ENCODE data around the gene DOCK3.

DNA sequence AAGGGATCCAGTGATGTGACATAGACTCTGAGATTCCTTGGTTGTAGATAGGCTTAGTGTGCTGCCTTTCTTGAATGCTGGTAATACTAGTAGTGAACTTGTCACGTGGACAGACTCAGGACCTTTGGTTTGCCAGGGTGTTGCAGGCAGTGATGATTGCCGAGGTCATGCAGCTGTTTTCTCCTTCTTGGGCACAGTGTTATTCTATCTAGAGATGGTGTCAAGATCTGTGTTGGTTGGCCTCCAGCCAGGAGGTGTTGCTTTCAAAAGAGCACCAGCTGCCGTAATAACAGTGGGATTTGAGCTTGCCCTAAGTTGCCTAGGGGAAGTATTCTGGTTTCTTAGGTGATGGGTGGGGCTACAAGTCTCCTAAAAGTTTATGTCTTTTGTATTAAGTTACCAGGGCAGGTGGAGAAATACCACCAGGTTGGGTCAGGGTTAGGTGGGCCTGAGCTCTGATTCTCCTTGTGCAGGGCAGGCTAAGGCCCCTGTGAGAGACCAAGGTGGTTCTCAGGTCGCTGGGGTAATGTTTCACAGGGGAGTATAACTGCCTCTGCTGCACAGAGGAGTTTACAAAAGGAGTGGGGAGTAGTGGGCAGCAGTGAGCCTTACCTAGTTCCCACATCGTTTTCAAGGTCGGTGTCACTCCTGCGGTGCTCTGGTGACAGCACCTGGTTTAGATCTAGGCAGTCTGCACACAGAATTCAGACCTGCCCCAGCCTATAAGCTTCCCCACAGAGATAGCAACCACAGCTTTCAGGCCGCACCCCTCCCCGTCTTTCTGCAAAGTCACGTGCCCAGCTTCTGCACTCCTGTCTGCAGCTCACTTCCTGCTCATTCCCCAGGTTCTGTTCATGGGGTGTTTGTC, 350.3 kb downstream of the DOCK3 start:
- TF ChIP-seq, protein P1, sequence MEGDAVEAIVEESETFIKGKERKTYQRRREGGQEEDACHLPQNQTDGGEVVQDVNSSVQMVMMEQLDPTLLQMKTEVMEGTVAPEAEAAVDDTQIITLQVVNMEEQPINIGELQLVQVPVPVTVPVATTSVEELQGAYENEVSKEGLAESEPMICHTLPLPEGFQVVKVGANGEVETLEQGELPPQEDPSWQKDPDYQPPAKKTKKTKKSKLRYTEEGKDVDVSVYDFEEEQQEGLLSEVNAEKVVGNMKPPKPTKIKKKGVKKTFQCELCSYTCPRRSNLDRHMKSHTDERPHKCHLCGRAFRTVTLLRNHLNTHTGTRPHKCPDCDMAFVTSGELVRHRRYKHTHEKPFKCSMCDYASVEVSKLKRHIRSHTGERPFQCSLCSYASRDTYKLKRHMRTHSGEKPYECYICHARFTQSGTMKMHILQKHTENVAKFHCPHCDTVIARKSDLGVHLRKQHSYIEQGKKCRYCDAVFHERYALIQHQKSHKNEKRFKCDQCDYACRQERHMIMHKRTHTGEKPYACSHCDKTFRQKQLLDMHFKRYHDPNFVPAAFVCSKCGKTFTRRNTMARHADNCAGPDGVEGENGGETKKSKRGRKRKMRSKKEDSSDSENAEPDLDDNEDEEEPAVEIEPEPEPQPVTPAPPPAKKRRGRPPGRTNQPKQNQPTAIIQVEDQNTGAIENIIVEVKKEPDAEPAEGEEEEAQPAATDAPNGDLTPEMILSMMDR (conservative IDR thresholded peaks at IDR 0.05; ENCODE audit: low read depth, low read length): no peak
- no peak for TF ChIP-seq POLR2A (IDR thresholded peaks at IDR 0.05; ENCODE audit: low read depth, low read length)
- no peak for TF ChIP-seq MXI1 (IDR thresholded peaks at IDR 0.05; ENCODE audit: borderline replicate concordance, low read depth, low read length)
- no peak for TF ChIP-seq CEBPB (IDR thresholded peaks at IDR 0.05; ENCODE audit: low read depth, low read length)
- TF ChIP-seq RAD21 (IDR thresholded peaks at IDR 0.05; ENCODE audit: low read length): no peak
- TF ChIP-seq RFX5 (IDR thresholded peaks at IDR 0.05; ENCODE audit: low read depth, low read length): no peak
- TF ChIP-seq RCOR1 (IDR thresholded peaks at IDR 0.05; ENCODE audit: insufficient replicate concordance, low read length): no peak
- no peak for TF ChIP-seq SMC3 (IDR thresholded peaks at IDR 0.05; ENCODE audit: low read depth, low read length)
- no peak for TF ChIP-seq MAFK (IDR thresholded peaks at IDR 0.05; ENCODE audit: low read depth, low read length)
- TF ChIP-seq, protein P2, sequence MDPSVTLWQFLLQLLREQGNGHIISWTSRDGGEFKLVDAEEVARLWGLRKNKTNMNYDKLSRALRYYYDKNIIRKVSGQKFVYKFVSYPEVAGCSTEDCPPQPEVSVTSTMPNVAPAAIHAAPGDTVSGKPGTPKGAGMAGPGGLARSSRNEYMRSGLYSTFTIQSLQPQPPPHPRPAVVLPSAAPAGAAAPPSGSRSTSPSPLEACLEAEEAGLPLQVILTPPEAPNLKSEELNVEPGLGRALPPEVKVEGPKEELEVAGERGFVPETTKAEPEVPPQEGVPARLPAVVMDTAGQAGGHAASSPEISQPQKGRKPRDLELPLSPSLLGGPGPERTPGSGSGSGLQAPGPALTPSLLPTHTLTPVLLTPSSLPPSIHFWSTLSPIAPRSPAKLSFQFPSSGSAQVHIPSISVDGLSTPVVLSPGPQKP (IDR thresholded peaks at IDR 0.05; ENCODE audit: borderline replicate concordance, low read depth, low read length): no peak
- no peak for TF ChIP-seq MAZ (IDR thresholded peaks at IDR 0.05; ENCODE audit: borderline replicate concordance, low read depth, low read length)
- TF ChIP-seq, protein P3, sequence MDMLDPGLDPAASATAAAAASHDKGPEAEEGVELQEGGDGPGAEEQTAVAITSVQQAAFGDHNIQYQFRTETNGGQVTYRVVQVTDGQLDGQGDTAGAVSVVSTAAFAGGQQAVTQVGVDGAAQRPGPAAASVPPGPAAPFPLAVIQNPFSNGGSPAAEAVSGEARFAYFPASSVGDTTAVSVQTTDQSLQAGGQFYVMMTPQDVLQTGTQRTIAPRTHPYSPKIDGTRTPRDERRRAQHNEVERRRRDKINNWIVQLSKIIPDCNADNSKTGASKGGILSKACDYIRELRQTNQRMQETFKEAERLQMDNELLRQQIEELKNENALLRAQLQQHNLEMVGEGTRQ (IDR thresholded peaks at IDR 0.05; ENCODE audit: low read depth, low read length): no peak
- TF ChIP-seq NFE2L2 (IDR thresholded peaks at IDR 0.05; ENCODE audit: low read depth, low read length): no peak
- TF ChIP-seq BHLHE40 (IDR thresholded peaks at IDR 0.05; ENCODE audit: low read depth, low read length): no peak

Measured in IMR-90 (cell line).